ENCODE data around the gene DNAJC11. TPM values are rescaled to one million over a fixed set of nuclear protein-coding genes. Genes with fewer than 3 reads are reported as not detected.

DNAJC11 gene
- total and polyA plus RNA-seq, 2 donors, result 16.2 to 19.9 TPM

- no peak for DNase-seq (ENCODE audit: low read depth in 6 of 9, low spot score in 9 of 9)
- 97% methylated on average over 5 of the region's 5 CpGs for WGBS
- Histone ChIP-seq H3K4me3 (ENCODE audit: low read length in 2 of 2) (no peak overlapping the region), H3K27me3 (ENCODE audit: control insufficient read depth in 2 of 2, insufficient read depth in 1 of 2, low read length in 1 of 2) (peaks cover 0 to 10% of the 10 kb centered on the region in 2 donors), H3K4me1 (ENCODE audit: control insufficient read depth in 2 of 2, insufficient read depth in 2 of 2, low read length in 2 of 2) (no peaks in the 10 kb centered on the region), H3K9me3 (ENCODE audit: control insufficient read depth in 2 of 2, insufficient read depth in 1 of 2, low read length in 1 of 2) (no peaks in the 10 kb centered on the region), H3K27ac (ENCODE audit: low read depth in 1 of 2, low read length in 1 of 2) (no peak overlapping the region), H3K36me3 (ENCODE audit: control insufficient read depth in 2 of 2, insufficient read depth in 2 of 2, low read length in 1 of 2) (no peaks in the 10 kb centered on the region)
Observed at GRCh38 chr1:6732942-6733341, 31.3 kb upstream of the DNAJC11 start.

- H3K27me3 ChIP-seq (ENCODE audit: control insufficient read depth in 2 of 2, insufficient read depth in 1 of 2, low read length in 1 of 2), result peaks cover 0 to 10% of the 10 kb centered on the region in 2 donors
- no peaks in the 10 kb centered on the region for H3K9me3 ChIP-seq (ENCODE audit: control insufficient read depth in 2 of 2, insufficient read depth in 1 of 2, low read length in 1 of 2)
- no peaks in the 10 kb centered on the region for H3K36me3 ChIP-seq (ENCODE audit: control insufficient read depth in 2 of 2, insufficient read depth in 2 of 2, low read length in 1 of 2)
- 92% methylated on average over 3 of the region's 3 CpGs for WGBS
- H3K4me1 ChIP-seq (ENCODE audit: control insufficient read depth in 2 of 2, insufficient read depth in 2 of 2, low read length in 2 of 2), result no peaks in the 10 kb centered on the region
- no peak overlapping the region for H3K27ac ChIP-seq (ENCODE audit: low read depth in 1 of 2, low read length in 1 of 2)
- no peak overlapping the region for H3K4me3 ChIP-seq (ENCODE audit: low read length in 2 of 2)
- DNase-seq (ENCODE audit: low read depth in 6 of 9, low spot score in 9 of 9), result no peak
Observed at GRCh38 chr1:6731905-6732304, 30.3 kb upstream of the DNAJC11 start.

- no peak for DNase-seq (ENCODE audit: low read depth in 6 of 9, low spot score in 9 of 9)
- WGBS, result 92% methylated on average over 6 of the region's 6 CpGs
- H3K4me1 ChIP-seq (ENCODE audit: control insufficient read depth in 2 of 2, insufficient read depth in 2 of 2, low read length in 2 of 2), result no peaks in the 10 kb centered on the region
- H3K4me3 ChIP-seq (ENCODE audit: low read length in 2 of 2), result no peak overlapping the region
- H3K27ac ChIP-seq (ENCODE audit: low read depth in 1 of 2, low read length in 1 of 2), result no peak overlapping the region
- H3K36me3 ChIP-seq (ENCODE audit: control insufficient read depth in 2 of 2, insufficient read depth in 2 of 2, low read length in 1 of 2), result no peaks in the 10 kb centered on the region
- H3K9me3 ChIP-seq (ENCODE audit: control insufficient read depth in 2 of 2, insufficient read depth in 1 of 2, low read length in 1 of 2), result no peaks in the 10 kb centered on the region
- peaks cover 0 to 10% of the 10 kb centered on the region in 2 donors for H3K27me3 ChIP-seq (ENCODE audit: control insufficient read depth in 2 of 2, insufficient read depth in 1 of 2, low read length in 1 of 2)
Observed at GRCh38 chr1:6730880-6731279, 29.3 kb upstream of the DNAJC11 start.

GRCh38 chr1:6730473-6730872 lies 28.9 kb upstream of the DNAJC11 start:
- H3K9me3 ChIP-seq (ENCODE audit: control insufficient read depth in 2 of 2, insufficient read depth in 1 of 2, low read length in 1 of 2), result no peaks in the 10 kb centered on the region
- H3K4me1 ChIP-seq (ENCODE audit: control insufficient read depth in 2 of 2, insufficient read depth in 2 of 2, low read length in 2 of 2), result no peaks in the 10 kb centered on the region
- 55% methylated on average over 11 of the region's 11 CpGs for WGBS
- no peak for DNase-seq (ENCODE audit: low read depth in 6 of 9, low spot score in 9 of 9)
- peaks cover 0 to 7% of the 10 kb centered on the region in 2 donors for H3K27me3 ChIP-seq (ENCODE audit: control insufficient read depth in 2 of 2, insufficient read depth in 1 of 2, low read length in 1 of 2)
- no peak overlapping the region for H3K27ac ChIP-seq (ENCODE audit: low read depth in 1 of 2, low read length in 1 of 2)
- no peak overlapping the region for H3K4me3 ChIP-seq (ENCODE audit: low read length in 2 of 2)
- no peaks in the 10 kb centered on the region for H3K36me3 ChIP-seq (ENCODE audit: control insufficient read depth in 2 of 2, insufficient read depth in 2 of 2, low read length in 1 of 2)

- Histone ChIP-seq H3K27ac (ENCODE audit: low read depth in 1 of 2, low read length in 1 of 2) (no peak overlapping the region), H3K27me3 (ENCODE audit: control insufficient read depth in 2 of 2, insufficient read depth in 1 of 2, low read length in 1 of 2) (peaks cover 0 to 7% of the 10 kb centered on the region in 2 donors), H3K9me3 (ENCODE audit: control insufficient read depth in 2 of 2, insufficient read depth in 1 of 2, low read length in 1 of 2) (no peaks in the 10 kb centered on the region), H3K36me3 (ENCODE audit: control insufficient read depth in 2 of 2, insufficient read depth in 2 of 2, low read length in 1 of 2) (no peaks in the 10 kb centered on the region), H3K4me1 (ENCODE audit: control insufficient read depth in 2 of 2, insufficient read depth in 2 of 2, low read length in 2 of 2) (no peaks in the 10 kb centered on the region), H3K4me3 (ENCODE audit: low read length in 2 of 2) (no peak overlapping the region)
- DNase-seq (ENCODE audit: low read depth in 6 of 9, low spot score in 9 of 9), result peak in 5 of 9 donors; percentile 17 to 57 (median 24)
- 46% methylated on average over 6 of the region's 6 CpGs for WGBS
Observed at GRCh38 chr1:6727535-6727934, 25.9 kb upstream of the DNAJC11 start.

- DNase-seq (ENCODE audit: low read depth in 6 of 9, low spot score in 9 of 9), result no peak
- 96% methylated on average over 7 of the region's 7 CpGs for WGBS
- H3K9me3 ChIP-seq (ENCODE audit: control insufficient read depth in 2 of 2, insufficient read depth in 1 of 2, low read length in 1 of 2), result no peaks in the 10 kb centered on the region
- no peaks in the 10 kb centered on the region for H3K4me1 ChIP-seq (ENCODE audit: control insufficient read depth in 2 of 2, insufficient read depth in 2 of 2, low read length in 2 of 2)
- no peaks in the 10 kb centered on the region for H3K36me3 ChIP-seq (ENCODE audit: control insufficient read depth in 2 of 2, insufficient read depth in 2 of 2, low read length in 1 of 2)
- H3K27ac ChIP-seq (ENCODE audit: low read depth in 1 of 2, low read length in 1 of 2), result no peak overlapping the region
- no peak overlapping the region for H3K4me3 ChIP-seq (ENCODE audit: low read length in 2 of 2)
- H3K27me3 ChIP-seq (ENCODE audit: control insufficient read depth in 2 of 2, insufficient read depth in 1 of 2, low read length in 1 of 2), result peaks cover 0 to 7% of the 10 kb centered on the region in 2 donors
Observed at GRCh38 chr1:6726253-6726652, 24.6 kb upstream of the DNAJC11 start.

- H3K36me3 ChIP-seq (ENCODE audit: control insufficient read depth in 2 of 2, insufficient read depth in 2 of 2, low read length in 1 of 2), result no peaks in the 10 kb centered on the region
- DNase-seq (ENCODE audit: low read depth in 6 of 9, low spot score in 9 of 9), result no peak
- no peaks in the 10 kb centered on the region for H3K9me3 ChIP-seq (ENCODE audit: control insufficient read depth in 2 of 2, insufficient read depth in 1 of 2, low read length in 1 of 2)
- no peak overlapping the region for H3K4me3 ChIP-seq (ENCODE audit: low read length in 2 of 2)
- H3K27me3 ChIP-seq (ENCODE audit: control insufficient read depth in 2 of 2, insufficient read depth in 1 of 2, low read length in 1 of 2), result peaks cover 0 to under 1% of the 10 kb centered on the region in 2 donors
- no peaks in the 10 kb centered on the region for H3K4me1 ChIP-seq (ENCODE audit: control insufficient read depth in 2 of 2, insufficient read depth in 2 of 2, low read length in 2 of 2)
- WGBS, result 93% methylated on average over 9 of the region's 9 CpGs
- no peak overlapping the region for H3K27ac ChIP-seq (ENCODE audit: low read depth in 1 of 2, low read length in 1 of 2)
Observed at GRCh38 chr1:6724517-6725141, 23.0 kb upstream of the DNAJC11 start.

- DNase-seq (ENCODE audit: low read depth in 6 of 9, low spot score in 9 of 9), result no peak
- 80% methylated on average over 17 of the region's 17 CpGs for whole genome bisulfite sequencing
- H3K9me3 ChIP-seq (ENCODE audit: control insufficient read depth in 2 of 2, insufficient read depth in 1 of 2, low read length in 1 of 2), result no peaks in the 10 kb centered on the region
- H3K27ac ChIP-seq (ENCODE audit: low read depth in 1 of 2, low read length in 1 of 2), result no peak overlapping the region
- no peaks in the 10 kb centered on the region for H3K27me3 ChIP-seq (ENCODE audit: control insufficient read depth in 2 of 2, insufficient read depth in 1 of 2, low read length in 1 of 2)
- H3K4me1 ChIP-seq (ENCODE audit: control insufficient read depth in 2 of 2, insufficient read depth in 2 of 2, low read length in 2 of 2), result no peaks in the 10 kb centered on the region
- H3K4me3 ChIP-seq (ENCODE audit: low read length in 2 of 2), result no peak overlapping the region
- H3K36me3 ChIP-seq (ENCODE audit: control insufficient read depth in 2 of 2, insufficient read depth in 2 of 2, low read length in 1 of 2), result no peaks in the 10 kb centered on the region
Observed at GRCh38 chr1:6723621-6724428, 22.2 kb upstream of the DNAJC11 start.

- Histone ChIP-seq H3K27me3 (ENCODE audit: control insufficient read depth in 2 of 2, insufficient read depth in 1 of 2, low read length in 1 of 2) (no peaks in the 10 kb centered on the region), H3K9me3 (ENCODE audit: control insufficient read depth in 2 of 2, insufficient read depth in 1 of 2, low read length in 1 of 2) (peaks cover 0 to 6% of the 10 kb centered on the region in 2 donors), H3K27ac (ENCODE audit: low read depth in 1 of 2, low read length in 1 of 2) (no peak overlapping the region), H3K36me3 (ENCODE audit: control insufficient read depth in 2 of 2, insufficient read depth in 2 of 2, low read length in 1 of 2) (no peaks in the 10 kb centered on the region), H3K4me1 (ENCODE audit: control insufficient read depth in 2 of 2, insufficient read depth in 2 of 2, low read length in 2 of 2) (no peaks in the 10 kb centered on the region), H3K4me3 (ENCODE audit: low read length in 2 of 2) (no peak overlapping the region)
- DNase-seq (ENCODE audit: low read depth in 6 of 9, low spot score in 9 of 9), result no peak
- 88% methylated on average over 1 of the region's 1 CpG for WGBS
Observed at GRCh38 chr1:6711174-6711573, 9.6 kb upstream of the DNAJC11 start.
